HUES64 (cell line): ENCODE data around the gene B3GAT1. TPM values are rescaled to one million over a fixed set of nuclear protein-coding genes. Genes with fewer than 3 reads are reported as not detected.
A peak's percentile ranks its signal among the peaks of the same experiment; 100 is the strongest.
"Not testable (repeated sequence)": the region's sequence is repeated elsewhere in the genome, so short reads cannot be mapped to it uniquely, and the experiment has no call there.

Experiments used
- H3K27ac ChIP-seq: 2 replicates; pipeline ENCODE4 v1.7.0; 2013; ENCODE audit warnings: low read depth, low read length, inconsistent platforms
- H3K27me3 ChIP-seq: 2 replicates; pipeline ENCODE4 v1.6.1; 2013; ENCODE audit warnings: mild to moderate bottlenecking, low read length; ENCODE audit not compliant: insufficient read depth
- H3K36me3 ChIP-seq: 2 replicates; pipeline ENCODE4 v1.6.1; 2013; ENCODE audit warnings: mild to moderate bottlenecking, low read length; ENCODE audit not compliant: insufficient read depth
- H3K4me1 ChIP-seq: 2 replicates; pipeline ENCODE4 v1.6.1; 2013; ENCODE audit warnings: mild to moderate bottlenecking, low read length, moderate library complexity; ENCODE audit not compliant: insufficient read depth
- H3K4me3 ChIP-seq: 2 replicates; pipeline ENCODE4 v1.5.1; 2013; ENCODE audit warnings: mild to moderate bottlenecking, low read length, moderate library complexity
- H3K9ac ChIP-seq: 2 replicates; pipeline ENCODE4 v1.6.1; 2013; ENCODE audit warnings: mild to moderate bottlenecking, low read depth, low read length
- H3K9me3 ChIP-seq: 2 replicates; pipeline ENCODE4 v1.6.1; 2013; ENCODE audit warnings: low read depth, low read length; ENCODE audit not compliant: insufficient read depth
- WGBS: fragments of 150-250, 120-280 bp; methylation state at CpG from one replicate; pipeline ENCODE4 v1.1.7; 2013; ENCODE audit warnings: missing lambda C conversion rate; 5-methylcytosine and 5-hydroxymethylcytosine counted together
- polyA plus RNA-seq, 2 experiments: library from polyadenylated mRNA; stranded (reverse); fragments of 50-300 nt; gene quantifications; one replicate each; pipeline ENCODE4 v1.2.3, GENCODE V29; 2013

Gene B3GAT1
- 24.3 TPM for polyA plus RNA-seq (2013, experiment 1 of 2)
- polyA plus RNA-seq (2013, experiment 2 of 2): 25.1 TPM

DNA sequence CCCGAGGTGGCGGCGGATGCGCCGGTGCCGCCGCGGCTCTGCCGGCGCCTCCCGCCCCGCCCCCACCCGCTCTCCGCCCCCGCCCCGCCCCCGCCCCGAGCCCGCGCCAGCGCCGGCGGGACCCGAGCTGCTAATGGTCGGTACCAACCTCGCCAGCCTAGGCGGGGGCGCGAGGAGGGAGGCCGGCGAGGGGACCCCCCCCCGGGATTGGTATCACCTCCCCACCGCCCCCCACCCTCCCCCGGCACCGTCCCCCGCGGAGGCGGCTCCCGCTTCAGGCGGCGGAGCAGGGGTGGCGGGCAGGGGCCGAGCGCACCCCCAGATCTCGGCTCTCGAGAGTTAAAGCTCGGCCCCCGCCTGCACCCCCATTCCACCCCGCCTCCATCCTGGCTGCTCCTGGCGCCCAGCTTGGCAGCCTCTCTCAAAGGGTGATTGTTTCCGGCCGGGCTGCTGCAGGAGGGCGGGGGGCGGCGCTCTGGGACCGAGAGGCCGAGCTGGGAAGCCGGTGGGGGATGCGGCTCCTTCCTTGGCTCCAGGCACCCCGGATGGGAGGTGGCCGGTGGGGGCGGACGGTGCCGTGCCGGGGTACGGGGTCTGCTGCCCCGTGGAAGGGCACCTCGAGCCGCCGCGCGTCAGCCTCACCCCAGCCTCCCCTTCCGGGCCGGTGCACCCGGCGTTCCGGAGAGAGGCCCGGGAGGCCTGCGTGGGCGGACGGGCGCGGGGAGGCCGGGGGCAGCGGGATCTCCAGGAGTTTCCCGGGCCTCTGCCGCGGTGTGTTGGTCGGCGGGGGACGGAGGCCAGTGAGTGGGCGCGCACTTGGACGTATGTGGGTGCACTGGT, at the start of gene B3GAT1:
Gene B3GAT1, minus strand, starts transcription at position 40 of the 840 bp plus-strand sequence. CDS start 24,583 bp downstream, outside the sequence.
- Histone ChIP-seq H3K9me3 (no peaks in the 10 kb centered on the region), H3K9ac (peak within 1 kb of the TSS; percentile 67), H3K36me3 (no peaks in the 10 kb centered on the region), H3K27me3 (peaks cover 32% of the 10 kb centered on the region), H3K27ac (no peak within 1 kb of the TSS; the same call in 1 of the 2 replicates), H3K4me3 (peak within 1 kb of the TSS; percentile 66), H3K4me1 (peaks cover 26% of the 10 kb centered on the region)
- under 1% methylated on average over 69 of the region's 94 CpGs for WGBS

GRCh38 chr11:134461621-134462020, 49.6 kb upstream of the B3GAT1 start:
- Histone ChIP-seq H3K9ac (no peak overlapping the region), H3K9me3 (no peaks in the 10 kb centered on the region), H3K27ac (no peak overlapping the region), H3K27me3 (0 out of 2 replicates have a peak, but pooled peaks cover 14% of the 10 kb centered on the region), H3K4me3 (no peak overlapping the region), H3K4me1 (peaks cover 14% of the 10 kb centered on the region), H3K36me3 (no peaks in the 10 kb centered on the region)
- 87% methylated on average over 1 of the region's 1 CpG for WGBS

DNA sequence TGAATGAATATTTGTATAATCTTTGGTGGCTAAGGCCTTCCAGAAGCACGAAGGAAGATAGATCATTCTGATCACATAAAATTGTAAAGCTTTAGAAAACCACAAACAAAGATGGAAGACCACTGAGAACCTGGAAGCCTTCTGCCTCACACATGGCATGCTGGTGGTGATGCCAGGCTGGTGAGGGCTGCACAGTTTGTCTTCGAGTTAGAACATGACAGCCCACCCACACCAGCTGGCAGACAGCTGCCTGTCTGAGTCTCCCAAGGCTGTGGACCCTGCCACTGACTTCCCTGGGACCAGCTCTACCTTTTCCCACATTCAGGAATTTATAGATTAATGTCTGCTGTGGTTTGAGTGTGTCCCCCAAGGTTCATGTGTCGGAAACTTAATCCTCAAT, 48.8 kb upstream of the B3GAT1 start:
- WGBS: 87% methylated on average over 3 of the region's 3 CpGs
- H3K27me3 ChIP-seq: 0 out of 2 replicates have a peak, but pooled peaks cover 8% of the 10 kb centered on the region
- no peak overlapping the region for H3K4me3 ChIP-seq
- H3K4me1 ChIP-seq: peaks cover 7% of the 10 kb centered on the region
- no peaks in the 10 kb centered on the region for H3K36me3 ChIP-seq
- H3K9me3 ChIP-seq: no peaks in the 10 kb centered on the region
- H3K9ac ChIP-seq: no peak overlapping the region
- H3K27ac ChIP-seq: no peak overlapping the region

- no peak overlapping the region for H3K9ac ChIP-seq
- H3K27me3 ChIP-seq: 0 out of 2 replicates have a peak, but pooled peaks cover under 1% of the 10 kb centered on the region
- H3K4me3 ChIP-seq: no peak overlapping the region
- no peak overlapping the region for H3K27ac ChIP-seq
- H3K36me3 ChIP-seq: no peaks in the 10 kb centered on the region
- no peaks in the 10 kb centered on the region for H3K9me3 ChIP-seq
- WGBS: 91% methylated on average over 7 of the region's 8 CpGs
- peaks cover 4% of the 10 kb centered on the region; the same call in 1 of the 2 replicates for H3K4me1 ChIP-seq
These were observed 48.1 kb upstream of the B3GAT1 start for GRCh38 chr11:134460062-134460561.

- Histone ChIP-seq H3K9ac (no peak overlapping the region), H3K27me3 (no peaks in the 10 kb centered on the region), H3K4me1 (peaks cover 4% of the 10 kb centered on the region; the same call in 1 of the 2 replicates), H3K9me3 (no peaks in the 10 kb centered on the region), H3K36me3 (no peaks in the 10 kb centered on the region), H3K4me3 (no peak overlapping the region), H3K27ac (no peak overlapping the region)
- WGBS: 75% methylated on average over 10 of the region's 10 CpGs
These were observed 47.4 kb upstream of the B3GAT1 start for GRCh38 chr11:134459246-134460061.

GRCh38 chr11:134457411-134458007, 45.5 kb upstream of the B3GAT1 start:
- H3K36me3 ChIP-seq, H3K27ac ChIP-seq, H3K9me3 ChIP-seq, H3K4me1 ChIP-seq, H3K9ac ChIP-seq, H3K4me3 ChIP-seq, H3K27me3 ChIP-seq: not testable (repeated sequence)
- WGBS: 89% methylated on average over 2 of the region's 2 CpGs

GRCh38 chr11:134455516-134455915, 43.5 kb upstream of the B3GAT1 start:
- H3K4me3 ChIP-seq: no peak overlapping the region
- H3K4me1 ChIP-seq: no peaks in the 10 kb centered on the region
- WGBS: 94% methylated on average over 3 of the region's 3 CpGs
- H3K36me3 ChIP-seq: no peaks in the 10 kb centered on the region
- no peak overlapping the region for H3K27ac ChIP-seq
- no peaks in the 10 kb centered on the region for H3K9me3 ChIP-seq
- no peaks in the 10 kb centered on the region for H3K27me3 ChIP-seq
- no peak overlapping the region for H3K9ac ChIP-seq

DNA sequence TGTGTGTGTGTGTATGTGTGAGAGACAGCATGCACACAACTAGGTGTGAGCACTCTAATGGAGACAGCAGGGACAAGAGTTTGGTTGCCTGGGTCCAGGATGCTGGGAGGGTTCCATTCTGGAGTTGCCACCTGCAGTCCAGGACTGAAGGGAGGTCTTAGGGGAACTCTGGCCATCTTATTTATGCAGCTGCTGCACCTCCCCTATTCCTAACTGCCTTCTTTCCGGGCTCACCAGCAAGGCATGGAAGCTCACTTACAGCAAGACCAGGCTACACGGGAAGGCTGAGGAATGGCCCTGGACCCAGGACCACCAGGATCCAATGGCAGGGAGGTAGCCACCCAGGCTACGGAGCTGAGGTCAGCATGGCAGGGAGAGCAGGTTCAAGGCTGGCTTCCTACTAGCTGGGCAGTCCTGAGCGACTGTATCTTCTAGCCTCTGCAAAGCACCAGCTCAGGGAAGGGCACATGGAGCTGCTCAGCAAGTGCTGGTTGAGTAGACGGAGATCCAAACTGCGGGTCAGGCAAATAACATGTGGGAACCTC, 42.2 kb upstream of the B3GAT1 start:
- no peaks in the 10 kb centered on the region for H3K36me3 ChIP-seq
- no peaks in the 10 kb centered on the region for H3K27me3 ChIP-seq
- no peak overlapping the region for H3K4me3 ChIP-seq
- H3K9ac ChIP-seq: no peak overlapping the region
- H3K4me1 ChIP-seq: no peaks in the 10 kb centered on the region
- WGBS: 92% methylated on average over 6 of the region's 6 CpGs
- H3K27ac ChIP-seq: no peak overlapping the region
- no peaks in the 10 kb centered on the region for H3K9me3 ChIP-seq

DNA sequence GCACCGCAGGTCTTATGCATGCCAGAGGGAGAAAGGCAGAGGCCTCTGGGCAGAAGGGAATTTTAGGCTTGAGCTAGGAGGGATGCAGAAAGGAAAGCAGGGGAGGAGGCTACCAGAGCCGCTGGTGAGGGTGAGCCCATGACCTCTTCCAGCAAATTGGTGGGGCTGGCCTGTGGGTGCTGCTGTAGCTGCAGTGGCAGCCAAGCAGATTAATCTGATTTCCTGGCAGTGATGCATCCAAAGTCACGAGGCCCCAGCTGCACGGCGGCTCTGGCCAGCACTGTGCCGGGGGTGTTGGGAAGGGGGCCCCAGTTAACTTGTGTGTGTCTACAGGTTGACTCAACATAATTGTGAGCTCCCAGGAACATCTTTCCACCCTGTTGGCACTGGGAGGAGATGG, 41.4 kb upstream of the B3GAT1 start:
- no peaks in the 10 kb centered on the region for H3K4me1 ChIP-seq
- WGBS: 76% methylated on average over 6 of the region's 6 CpGs
- no peaks in the 10 kb centered on the region for H3K9me3 ChIP-seq
- no peaks in the 10 kb centered on the region for H3K27me3 ChIP-seq
- H3K9ac ChIP-seq: no peak overlapping the region
- no peak overlapping the region for H3K27ac ChIP-seq
- H3K36me3 ChIP-seq: no peaks in the 10 kb centered on the region
- H3K4me3 ChIP-seq: no peak overlapping the region

- Histone ChIP-seq H3K36me3 (no peaks in the 10 kb centered on the region), H3K9me3 (no peaks in the 10 kb centered on the region), H3K4me1 (no peaks in the 10 kb centered on the region), H3K9ac (no peak overlapping the region), H3K4me3 (no peak overlapping the region), H3K27ac (no peak overlapping the region), H3K27me3 (no peaks in the 10 kb centered on the region)
- 93% methylated on average over 5 of the region's 5 CpGs for WGBS
These were observed 40.8 kb upstream of the B3GAT1 start for GRCh38 chr11:134452838-134453155.
